Measurements from ENCODE around the gene LRRC45.

LRRC45 gene

DNA sequence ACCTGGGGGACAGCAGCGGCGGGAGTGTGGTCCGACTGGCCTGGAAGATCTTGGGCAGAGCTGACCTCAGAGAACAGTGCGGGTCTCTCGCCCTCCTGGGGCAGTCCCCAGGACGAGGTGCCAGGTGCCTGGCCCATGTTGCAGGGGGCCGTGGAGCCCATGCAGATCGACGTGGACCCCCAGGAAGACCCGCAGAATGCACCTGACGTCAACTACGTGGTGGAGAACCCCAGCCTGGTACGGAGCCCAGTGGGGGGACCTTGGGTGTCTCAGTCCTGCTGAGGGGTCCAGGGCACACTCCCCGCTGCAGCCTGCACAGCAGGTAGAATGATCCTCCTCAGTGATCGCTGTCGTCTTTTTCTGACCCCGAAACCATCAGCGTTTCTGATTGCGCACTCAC is 30.0 kb downstream of the LRRC45 start:
- DNase-seq (ENCODE audit: low read depth): no peak

DNA sequence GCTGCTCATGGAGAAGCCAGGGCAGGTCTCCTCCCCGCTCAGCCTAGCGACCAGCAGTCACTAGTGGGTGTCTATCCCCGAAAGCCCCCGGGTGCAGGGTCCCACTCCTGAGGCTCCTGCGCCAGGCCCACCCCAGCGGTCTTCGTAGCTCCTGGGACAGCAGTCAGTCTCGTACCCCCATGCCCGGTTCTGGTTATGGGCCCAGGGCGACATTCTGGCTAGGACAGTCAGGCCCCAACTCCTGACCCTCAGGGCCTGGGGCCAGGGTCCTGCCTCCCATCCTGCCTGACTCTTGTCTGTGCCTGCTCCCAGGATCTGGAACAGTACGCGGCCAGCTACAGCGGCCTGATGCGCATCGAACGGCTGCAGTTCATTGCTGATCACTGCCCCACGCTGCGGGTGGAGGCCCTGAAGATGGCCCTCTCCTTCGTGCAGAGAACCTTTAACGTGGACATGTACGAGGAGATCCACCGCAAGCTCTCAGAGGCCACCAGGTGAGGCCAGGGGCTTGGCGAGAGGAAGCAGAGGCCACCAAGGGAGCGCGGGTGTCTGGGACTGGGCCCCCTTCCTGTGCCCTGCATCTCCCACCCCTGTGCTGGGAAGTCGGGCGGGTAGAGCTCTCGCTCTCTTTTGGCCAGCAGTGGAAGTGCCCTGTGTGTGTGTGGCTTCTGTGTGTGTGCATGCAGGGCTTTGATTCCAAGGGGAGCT is 30.6 kb downstream of the LRRC45 start:
- DNase-seq (ENCODE audit: low read depth): no peak

DNA sequence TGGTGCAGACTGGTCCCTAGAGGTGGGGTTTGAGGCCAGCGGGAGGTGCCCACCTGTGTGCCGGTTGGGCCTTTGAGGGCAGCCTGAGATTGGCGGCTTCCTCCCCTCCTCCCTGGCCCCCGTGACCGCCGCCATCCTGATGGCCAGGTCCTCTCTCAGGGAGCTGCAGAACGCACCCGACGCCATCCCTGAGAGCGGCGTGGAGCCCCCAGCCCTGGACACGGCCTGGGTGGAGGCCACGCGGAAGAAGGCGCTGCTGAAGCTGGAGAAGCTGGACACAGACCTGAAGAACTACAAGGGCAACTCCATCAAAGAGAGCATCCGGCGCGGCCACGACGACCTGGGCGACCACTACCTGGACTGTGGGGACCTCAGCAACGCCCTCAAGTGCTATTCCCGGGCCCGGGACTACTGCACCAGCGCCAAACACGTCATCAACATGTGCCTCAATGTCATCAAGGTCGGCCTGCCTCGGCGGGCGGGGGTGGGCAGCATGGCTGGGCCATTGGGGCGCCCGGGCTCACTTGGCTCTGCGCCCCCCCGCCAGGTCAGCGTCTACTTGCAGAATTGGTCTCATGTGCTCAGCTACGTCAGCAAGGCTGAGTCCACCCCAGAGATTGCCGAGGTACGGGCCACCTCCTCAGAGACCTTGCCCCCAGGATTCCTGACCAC is 31.4 kb downstream of the LRRC45 start:
- no peak for DNase-seq (ENCODE audit: low read depth)

DNA sequence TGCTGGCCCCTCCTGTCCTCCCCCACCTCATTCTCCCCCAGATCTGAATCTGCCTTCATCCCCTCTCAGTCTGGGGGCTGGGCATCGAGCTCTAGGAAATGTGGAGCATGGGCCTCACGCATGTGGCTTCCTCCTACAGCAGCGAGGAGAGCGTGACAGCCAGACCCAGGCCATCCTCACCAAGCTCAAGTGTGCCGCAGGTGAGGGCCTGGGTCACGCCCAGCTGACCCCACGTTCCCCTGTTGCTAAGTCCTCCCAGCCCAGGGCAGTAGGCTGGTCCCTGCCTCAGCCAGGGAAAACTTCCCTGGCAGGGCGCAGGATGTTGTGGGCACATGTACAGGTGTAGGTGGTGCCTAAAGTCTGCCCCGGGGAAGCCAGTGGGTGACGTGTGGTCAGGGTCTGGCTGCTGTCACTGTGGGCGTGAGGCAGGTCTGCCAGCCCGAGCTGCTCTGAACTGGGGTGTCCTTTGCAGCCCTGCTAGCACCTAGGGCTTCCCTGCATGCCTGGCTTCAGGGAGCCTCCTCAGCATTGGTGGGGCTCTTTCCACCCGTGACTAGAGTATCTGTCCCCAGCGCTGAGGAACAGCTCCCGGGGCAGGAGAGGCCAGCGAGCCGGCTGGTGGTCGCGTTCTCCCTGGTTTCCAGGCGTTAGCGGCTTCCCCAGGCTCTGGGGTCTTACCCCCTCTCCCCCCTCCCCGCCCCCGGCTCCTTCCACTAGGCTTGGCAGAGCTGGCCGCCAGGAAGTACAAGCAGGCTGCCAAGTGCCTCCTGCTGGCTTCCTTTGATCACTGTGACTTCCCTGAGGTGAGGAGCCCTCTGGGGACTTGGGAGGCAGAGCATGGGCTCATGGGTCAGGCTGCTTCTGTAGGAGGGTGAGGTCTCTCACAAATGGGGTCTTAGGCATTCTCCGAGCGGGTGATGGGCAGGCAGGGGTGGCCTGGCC is 32.2 kb downstream of the LRRC45 start:
- no peak for DNase-seq (ENCODE audit: low read depth)

DNA sequence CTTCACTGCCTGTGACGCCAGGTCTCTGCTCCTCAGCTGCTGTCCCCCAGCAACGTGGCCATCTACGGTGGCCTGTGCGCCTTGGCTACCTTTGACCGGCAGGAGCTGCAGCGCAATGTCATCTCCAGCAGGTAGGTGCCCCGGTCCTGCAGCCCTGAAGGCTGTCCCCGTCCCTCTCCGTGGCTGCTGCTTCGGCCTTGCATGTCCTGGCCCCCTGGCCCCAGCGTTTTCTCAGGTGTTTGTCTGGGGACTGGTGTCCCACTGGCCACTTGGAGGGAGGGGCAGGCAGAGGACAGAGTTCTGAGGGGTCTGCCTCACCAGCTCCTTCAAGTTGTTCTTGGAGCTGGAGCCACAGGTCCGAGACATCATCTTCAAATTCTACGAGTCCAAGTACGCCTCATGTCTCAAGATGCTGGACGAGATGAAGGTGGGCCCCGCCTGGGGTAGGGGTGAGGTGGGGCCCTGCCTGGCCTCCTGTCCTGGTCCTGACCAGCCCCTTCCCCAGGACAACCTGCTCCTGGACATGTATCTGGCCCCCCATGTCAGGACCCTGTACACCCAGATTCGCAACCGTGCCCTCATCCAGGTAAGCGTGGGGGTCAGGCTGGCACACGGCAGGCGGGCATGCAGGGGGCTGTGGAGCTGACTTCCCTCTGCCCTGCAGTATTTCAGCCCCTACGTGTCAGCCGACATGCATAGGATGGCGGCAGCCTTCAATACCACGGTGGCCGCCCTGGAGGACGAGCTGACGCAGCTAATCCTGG is 33.0 kb downstream of the LRRC45 start:
- no peak for DNase-seq (ENCODE audit: low read depth)

DNA sequence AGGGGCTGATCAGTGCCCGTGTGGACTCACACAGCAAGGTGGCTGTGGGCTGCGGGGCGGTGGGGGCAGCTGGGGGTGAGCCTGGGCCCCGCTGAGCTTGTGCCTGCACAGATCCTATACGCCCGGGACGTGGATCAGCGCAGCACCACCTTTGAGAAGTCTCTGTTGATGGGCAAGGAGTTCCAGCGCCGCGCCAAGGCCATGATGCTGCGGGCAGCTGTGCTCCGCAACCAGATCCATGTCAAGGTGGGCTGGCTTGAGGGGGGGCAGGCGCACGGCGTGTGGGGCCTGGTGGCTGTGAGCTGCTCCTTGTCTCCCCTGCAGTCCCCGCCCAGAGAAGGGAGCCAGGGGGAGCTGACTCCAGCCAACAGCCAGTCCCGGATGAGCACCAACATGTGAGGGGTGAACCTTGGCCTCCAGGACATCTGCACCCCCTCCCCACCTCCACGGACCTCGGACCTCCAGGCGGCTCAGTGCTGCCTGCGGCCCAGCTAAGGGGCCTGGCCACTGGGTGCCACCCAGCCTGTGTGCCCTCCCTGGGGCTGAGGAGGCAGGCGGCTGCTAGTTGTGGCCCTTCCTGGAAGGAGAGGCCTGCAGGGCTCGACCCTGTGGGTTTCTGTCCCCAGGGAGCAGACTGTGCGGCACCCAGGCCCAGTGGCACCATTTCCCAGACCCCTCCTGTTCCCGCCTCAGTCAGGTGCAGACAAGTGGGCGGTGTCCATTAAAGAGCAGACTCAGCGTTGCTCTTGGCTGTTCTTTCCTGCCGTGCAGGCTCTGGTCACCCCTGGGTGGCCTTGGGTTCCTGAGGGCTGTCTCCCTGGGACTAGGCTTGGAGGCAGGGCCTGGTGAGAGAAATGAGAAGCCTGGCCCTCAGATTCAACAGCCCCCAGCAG is 33.9 kb downstream of the LRRC45 start:
- no peak for DNase-seq (ENCODE audit: low read depth)

DNA sequence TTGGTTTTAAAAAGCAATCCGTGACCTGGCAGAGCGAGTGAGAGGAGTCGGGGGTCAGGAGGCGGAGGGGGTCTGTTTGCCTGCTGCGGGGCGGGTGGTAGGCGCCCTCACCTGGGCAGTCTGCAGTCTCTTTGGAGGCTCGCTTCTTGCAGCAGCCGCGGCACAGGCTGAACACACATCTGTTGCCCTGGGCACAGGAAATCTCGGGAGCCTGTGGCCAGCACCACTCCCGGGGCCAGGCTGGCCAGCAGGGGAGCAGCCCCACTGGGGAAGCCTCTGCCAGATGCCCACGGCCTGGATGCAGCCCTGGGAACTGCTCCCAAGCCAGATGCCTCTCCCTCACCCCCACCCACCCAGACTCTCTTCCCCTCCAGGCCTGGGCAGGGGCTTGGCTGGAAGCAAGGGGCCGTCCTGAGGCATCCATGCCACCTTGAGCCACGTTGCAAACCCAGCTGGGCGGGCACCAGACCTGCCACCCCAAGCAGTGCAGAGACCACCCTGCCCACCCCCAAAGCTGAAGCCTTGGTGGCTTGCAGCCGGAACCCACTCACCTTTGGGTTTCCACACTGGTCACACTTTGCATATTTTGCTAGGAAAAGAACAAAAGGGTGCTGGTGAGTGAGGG is 35.2 kb downstream of the LRRC45 start:
- no peak for DNase-seq (ENCODE audit: low read depth)

DNA sequence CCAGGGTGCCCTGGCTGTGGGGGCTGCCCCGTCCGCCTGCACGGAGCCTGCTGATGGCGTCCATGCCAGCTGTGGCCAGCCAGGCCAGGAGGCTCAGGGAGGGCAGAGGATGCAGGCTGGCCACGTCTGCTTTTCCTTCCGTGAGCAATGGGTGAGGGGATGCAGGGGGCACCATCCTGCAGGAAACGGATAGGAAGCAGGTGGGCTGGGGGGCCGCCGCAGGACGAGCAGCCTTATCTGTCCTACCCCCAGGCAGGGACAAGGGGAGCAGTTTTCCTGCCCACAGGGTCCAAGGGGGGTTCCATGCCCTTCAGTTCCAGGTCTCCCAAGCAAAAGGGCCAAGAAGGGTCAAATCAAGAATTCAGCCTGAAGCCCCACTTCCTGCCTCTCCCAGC is 35.7 kb downstream of the LRRC45 start:
- DNase-seq (ENCODE audit: low read depth): no peak

DNA sequence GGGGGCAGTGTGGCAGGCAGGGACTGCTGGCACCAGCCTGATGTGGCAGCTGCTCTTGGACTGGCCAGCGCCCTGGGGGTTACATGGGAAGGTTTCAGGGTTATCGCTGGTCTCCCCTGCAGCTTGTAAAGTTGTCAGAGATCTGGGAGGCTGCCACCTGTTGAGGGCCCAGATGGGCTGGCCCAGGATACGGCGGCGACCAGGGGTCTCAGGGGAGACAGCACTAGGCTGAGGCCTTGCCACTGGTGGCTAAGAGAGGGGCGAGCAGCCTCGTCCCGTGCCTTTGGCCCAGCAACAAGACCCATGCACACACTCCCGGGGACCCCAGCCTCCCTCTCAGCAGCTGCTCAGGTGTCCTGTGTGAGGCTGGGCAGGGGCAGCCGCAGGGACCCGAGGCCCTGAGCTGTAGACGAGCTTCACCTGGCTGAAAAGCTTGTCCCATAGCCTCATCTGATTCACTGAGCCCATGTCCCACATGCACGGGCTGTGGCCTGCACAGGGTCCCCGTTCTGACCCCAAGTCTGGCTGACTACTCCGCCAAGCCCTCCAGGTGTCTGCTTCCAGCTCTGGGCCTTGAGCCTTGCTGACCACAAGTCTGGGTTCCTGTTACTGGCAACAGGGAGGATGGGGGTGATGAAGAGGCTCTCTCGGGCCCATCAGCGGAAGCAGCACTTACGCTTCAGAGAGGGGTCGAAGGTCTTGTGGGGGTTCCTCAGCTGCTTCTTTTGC is 36.3 kb downstream of the LRRC45 start:
- no peak for DNase-seq (ENCODE audit: low read depth)

DNA sequence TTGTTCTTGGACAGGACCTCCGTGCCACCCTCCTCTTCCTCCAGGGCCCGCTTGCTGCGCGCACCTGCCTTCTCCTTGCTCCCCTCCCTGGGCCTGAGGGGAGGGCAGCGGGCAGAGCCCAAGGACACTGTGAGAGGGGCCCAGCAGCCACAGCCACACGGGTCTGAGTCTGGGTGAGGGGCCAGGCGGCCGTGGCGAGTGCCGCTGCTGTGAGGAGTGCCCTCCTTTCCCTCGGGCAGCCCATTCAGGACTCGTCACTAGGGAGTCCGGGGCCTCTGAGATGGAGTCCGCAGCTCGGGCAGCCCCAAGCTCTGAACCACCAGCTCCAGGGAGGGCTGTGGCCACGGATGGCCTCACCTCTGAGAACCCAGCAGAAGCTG is 36.9 kb downstream of the LRRC45 start:
- no peak for DNase-seq (ENCODE audit: low read depth)

DNA sequence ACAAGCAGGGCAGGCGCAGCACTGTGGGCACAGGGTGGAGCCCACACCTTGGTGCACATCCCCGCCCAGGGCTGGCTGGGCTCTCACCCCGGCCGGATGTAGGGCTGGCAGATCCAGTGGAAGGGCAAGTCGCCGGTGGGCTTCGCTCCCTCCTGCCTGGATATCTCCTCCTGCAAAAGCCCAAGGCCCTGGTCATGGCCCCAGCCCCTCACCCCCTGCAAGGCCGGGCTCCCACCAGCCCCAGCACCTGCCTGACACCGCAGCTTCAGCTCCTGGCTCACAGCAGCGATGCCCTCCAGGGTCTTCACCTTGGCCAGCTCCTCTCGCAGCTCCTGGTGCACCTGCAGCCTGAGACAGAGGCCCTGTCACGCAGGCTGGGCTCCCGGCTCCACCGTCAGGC is 37.5 kb downstream of the LRRC45 start:
- no peak for DNase-seq (ENCODE audit: low read depth)

DNA sequence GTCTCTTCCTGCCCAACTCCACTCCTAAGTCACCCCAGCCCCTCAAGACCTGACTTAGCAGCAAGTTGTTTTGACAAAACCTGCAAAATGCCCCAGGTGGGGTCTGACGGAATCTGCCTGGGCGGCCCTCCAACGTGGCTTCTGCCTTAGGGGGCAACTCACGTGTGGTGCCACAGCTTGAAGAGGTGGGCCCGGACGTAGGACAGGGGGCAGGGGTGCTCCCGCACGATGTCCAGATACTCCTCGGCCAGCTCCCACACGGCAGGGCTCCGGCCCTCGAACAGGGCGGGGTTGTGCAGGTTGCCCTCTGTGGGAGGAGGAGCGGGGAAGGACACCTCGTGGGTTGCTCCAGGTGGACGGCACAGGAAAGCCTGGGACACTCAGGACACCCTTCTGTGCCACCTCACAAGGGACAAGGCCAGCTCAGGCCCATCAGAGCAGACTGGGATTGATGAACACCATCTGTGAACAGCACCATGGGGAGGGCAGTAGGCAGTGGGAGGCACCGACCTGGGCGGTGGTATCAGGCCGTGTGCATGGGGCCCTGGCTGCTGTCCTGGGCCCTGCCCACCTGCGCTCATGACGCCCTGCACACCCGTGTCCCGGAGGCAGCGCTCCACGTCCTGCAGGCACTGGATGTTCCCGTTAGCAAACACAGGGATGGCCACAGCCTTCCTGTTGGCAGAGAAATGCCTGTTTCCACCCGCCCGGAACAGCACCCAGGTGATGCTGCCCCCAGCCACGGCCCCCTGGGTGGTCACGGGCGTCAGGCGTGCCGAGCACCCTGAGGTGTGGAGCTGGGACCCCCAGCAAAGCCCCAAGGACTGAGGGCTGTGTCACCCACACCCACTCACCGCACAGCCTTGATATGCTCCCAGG is 38.2 kb downstream of the LRRC45 start:
- no peak for DNase-seq (ENCODE audit: low read depth)

DNA sequence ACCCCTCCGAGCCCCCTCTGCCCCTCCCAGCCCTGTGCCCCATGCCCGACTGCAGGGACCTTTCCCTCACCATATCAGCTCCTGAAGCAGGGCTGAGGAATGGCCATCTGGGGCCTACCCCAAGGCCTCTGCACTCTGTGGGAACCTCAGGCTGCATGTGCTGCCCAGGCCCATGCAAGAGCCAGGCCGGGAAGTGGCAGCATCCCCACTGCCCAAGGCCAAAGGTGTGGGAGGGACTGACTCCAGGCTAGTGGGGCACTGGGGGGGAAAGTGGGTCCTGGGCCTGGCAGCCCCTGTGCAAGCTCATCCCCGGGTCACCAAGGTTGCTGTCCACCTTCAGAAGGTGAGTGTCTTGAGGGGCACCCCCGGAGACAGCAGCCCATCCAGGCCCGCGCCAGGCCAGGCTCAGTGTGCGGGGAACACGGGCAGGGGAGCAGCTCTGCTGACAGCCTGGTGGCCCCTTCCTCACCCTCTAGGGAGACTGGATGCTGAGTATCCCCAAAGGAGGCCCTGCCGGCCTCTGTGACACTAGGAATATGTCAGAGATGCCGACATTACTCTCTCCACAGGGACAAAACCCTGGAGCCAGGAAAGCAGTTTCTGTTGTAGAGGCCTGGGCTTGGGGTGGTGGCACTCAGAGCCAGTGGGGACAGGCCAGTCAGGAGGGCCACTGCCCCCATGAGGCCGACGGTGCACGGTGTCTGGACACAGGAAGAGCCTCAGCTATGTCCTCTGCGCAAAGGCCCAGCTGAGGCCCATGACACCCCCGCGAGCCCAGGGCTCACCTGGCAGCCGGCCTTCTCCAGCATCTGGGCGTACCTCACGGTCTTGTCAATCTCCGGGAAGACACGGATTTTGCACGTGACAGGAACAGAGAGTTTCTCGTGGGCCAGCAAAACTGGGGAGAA is 39.2 kb downstream of the LRRC45 start:
- no peak for DNase-seq (ENCODE audit: low read depth)

DNA sequence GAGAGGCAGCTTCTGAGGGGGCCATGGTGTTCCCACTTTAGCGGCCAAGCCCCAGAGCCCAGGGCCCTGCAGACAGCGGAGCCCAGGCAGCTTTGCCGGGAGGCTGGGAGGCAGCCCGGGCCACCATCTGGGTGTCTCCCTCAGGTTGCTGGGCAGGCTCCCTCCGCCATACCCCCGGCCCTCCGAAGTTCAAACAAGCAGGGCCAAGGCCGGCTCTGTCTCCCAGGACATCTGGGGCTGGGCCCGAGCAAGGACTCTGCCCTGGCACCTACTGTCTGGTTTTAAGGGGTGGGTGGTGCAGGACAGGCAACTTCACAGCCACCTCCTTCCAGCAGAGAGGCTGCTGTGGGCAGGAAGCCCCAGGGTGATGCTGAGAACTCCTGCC is 39.9 kb downstream of the LRRC45 start:
- no peak for DNase-seq (ENCODE audit: low read depth)

DNA sequence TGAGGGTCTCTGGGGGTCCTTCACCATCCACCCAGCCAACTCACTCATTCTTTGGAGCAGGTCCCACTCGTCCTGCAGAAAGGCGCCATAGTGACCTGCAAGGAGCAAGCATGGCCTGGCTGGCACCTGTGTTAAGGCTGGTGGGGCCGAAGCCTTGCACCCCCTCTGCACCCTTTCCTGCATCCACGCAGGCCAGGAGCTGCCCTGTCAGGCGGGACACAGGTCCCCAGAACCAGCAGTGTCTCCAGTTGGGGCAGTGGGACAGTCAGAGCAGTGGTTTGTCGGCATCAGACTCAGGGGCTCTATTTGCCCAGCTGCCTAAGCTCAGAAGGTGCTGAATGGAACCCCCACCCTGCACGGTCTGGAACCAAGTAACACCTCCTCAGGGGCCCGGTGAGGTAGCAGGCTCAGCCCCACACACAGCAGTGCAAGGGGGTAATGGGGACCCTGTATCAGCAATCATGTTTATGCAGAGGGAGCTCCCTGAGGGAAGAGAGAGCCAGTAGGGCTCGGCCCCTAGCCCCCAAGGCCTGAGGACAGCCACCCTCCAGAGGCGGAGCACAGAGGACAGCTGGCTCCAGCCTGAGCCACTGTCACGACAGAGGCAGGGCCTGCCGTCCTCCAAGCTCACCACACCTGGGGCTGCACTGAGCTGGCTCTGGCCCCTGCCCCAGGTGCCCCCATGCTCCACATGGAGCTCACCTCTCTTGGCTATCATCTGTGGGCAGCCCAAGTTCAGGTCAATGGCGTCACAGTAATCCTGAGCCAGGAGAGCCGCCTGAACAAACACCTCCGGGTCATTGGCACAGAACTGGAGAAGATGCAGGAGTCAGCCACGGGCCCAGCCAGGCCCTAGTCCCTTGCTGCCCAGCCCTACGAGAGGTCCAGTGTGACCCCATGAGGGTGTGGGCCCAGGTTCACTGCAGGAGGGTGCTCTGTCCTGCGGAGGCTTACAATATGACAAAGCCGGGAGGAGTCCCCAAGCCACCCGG is 40.6 kb downstream of the LRRC45 start:
- DNase-seq (ENCODE audit: low read depth): no peak

DNA sequence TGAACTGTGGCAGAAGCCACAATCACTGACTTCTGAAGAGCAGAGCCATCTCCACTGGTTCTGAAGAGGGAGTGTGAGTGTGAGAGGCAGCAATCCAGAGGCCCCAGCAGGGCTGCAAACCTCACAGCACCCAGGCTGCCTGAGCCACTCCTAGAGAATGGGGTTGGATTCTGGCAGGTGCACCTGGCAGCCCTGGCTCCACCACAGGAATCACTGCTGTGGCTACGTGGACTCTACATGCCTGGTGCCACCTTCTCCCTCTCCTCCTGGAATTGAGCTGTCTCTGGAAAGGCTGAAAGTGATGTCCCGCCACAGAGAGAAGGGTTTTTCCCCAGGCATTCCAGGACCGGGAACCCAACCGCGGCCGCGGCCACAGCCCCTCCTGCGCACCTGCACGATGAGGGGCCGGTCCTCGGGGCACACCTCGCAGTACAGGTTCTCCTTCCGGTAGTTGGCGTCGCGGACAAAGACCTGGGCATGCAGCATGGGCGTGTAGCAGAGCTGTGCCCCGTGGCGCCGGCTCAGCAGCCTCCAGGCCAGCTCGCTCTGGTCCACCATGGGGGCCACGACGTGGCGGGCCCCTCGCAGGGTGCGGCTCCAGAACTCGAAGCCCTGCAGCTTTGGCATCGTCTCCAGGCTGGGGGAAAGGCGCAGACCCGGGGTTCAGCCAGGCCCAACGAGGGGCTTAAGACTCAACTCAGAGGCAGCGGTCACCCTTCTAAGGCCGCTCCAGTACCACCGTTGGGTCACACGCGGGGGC is 41.5 kb downstream of the LRRC45 start:
- DNase-seq (ENCODE audit: low read depth): no peak
